GM20000 (cell line): ENCODE results near the gene GPR87.

Experiments used
- DNase-seq: peaks from one replicate; pipeline ENCODE4 v3.0.0; 2012; ENCODE audit warnings: low spot score
- TF ChIP-seq, protein P1 (sequence below): IDR thresholded peaks from 2 replicates; pipeline ENCODE4 v1.5.1; 2012; ENCODE audit warnings: mild to moderate bottlenecking, control low read depth; ENCODE audit errors: extremely low read depth, missing control alignments

GPR87 gene

DNA sequence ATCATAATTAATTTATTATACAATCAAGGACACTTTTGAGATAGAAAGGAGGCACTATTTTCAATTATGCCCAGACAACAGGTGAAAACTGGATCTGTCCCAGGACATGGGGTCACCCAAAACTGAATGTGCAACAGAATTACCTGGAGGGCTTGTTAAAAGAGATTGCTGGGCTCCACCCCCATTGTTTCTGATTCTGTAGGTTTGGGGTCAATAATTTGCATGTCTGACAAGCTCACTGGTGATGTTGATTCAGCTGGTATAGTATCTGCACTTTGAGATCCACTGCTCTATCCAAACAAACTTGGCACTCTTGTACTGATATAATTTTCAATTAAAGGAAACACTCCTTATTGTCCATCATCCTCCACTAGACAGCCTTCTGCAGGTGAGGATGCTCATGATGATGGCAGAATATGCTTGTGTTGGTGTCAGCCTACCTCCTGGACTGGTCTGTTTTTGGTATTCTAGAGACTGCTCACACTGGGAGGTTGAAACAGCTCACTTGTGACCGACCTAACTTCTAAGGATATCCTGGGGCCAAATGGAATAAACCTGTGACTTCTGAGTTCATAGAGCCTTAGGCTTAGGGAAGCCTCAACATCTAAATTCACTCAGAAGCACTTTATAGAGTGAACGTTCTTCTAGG, 40.5 kb downstream of the GPR87 start:
- TF ChIP-seq, protein P1, sequence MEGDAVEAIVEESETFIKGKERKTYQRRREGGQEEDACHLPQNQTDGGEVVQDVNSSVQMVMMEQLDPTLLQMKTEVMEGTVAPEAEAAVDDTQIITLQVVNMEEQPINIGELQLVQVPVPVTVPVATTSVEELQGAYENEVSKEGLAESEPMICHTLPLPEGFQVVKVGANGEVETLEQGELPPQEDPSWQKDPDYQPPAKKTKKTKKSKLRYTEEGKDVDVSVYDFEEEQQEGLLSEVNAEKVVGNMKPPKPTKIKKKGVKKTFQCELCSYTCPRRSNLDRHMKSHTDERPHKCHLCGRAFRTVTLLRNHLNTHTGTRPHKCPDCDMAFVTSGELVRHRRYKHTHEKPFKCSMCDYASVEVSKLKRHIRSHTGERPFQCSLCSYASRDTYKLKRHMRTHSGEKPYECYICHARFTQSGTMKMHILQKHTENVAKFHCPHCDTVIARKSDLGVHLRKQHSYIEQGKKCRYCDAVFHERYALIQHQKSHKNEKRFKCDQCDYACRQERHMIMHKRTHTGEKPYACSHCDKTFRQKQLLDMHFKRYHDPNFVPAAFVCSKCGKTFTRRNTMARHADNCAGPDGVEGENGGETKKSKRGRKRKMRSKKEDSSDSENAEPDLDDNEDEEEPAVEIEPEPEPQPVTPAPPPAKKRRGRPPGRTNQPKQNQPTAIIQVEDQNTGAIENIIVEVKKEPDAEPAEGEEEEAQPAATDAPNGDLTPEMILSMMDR: no peak

DNA sequence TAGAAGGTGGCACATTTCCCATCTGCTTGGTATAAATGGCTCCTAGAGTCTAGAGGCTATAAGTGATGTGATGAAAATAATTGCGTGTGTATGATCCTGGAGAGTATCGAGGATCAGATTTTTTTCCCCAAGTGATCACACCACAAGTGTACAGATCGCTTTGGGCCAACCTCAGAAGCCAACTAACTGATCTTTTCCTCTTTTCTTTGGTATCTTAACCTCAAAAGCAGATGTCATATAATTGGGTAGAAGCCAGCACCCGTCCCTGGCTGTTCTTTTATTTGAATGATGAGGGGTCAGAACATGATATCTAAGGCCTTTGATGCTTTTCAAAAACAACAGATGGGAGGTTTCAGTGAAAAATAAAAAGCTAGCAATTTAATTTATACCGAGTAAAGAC, 41.5 kb downstream of the GPR87 start:
- TF ChIP-seq, protein P1: no peak
- no peak for DNase-seq

More for the DNA sequence above, 40.5 kb downstream of the GPR87 start:
- DNase-seq: no peak

DNA sequence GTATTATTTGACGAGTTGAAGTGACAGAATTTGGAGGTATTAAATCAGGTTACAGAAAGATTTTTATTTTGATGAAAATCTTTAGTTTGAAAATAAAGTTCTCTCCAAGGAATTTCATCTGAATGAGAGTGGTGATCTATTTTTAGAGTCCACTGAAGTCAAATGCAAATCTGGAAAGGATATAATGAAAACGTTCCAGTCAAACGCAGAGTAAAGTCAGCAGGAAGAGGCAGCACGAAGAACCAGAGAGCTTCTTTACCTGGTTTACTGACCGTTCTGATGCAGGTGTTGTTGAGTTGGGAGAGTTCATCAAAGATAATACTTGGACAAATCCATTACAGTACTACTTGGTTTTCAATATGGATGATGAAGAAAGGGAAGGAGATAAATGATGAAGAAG, 47.0 kb downstream of the GPR87 start:
- TF ChIP-seq, protein P1: no peak
- DNase-seq: no peak

DNA sequence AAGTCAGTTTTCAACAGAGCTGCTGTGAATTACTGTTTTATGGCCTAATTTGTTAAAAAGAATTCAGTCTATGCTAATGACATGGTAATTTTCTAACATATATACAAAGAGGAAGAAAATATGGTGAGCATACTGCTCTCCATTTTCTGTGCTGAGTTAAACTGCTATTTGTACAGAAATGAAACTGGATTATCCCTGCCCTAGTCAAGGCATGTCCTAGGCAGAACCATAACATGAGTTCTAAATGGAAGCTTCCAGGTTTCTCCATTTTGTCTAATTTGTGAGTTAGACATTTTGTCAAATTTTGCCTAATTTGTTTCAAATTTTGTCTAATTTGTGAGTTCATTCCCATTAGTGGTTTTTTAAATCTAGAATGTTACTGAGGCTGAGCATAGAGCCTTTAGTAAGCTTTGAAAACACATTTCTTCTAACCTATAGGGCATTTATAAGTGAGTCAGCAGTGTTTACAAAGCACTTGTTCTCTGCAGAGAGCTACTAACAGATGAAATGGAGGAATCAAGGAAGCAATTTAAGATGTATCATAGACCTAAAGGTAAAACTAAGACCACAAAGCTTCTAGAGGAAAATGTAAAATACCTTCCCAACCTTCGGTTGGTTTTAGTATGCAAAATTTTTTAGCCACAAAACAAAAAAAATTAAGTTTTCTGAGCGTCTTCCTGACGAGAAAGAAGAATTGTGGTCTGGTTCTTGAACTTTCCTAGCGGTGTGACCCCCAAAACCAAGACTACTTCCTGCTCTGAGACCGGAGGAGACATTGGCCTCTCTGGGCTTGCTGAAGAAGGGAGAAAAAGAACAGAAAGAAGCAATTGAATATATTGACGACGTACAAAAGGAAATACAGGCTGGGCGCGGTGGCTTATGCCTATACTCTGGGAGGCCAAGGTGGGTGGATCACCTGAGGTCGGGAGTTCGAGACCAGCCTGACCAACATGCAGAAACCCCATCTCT, 48.1 kb downstream of the GPR87 start:
- peak; percentile 7 for DNase-seq
- TF ChIP-seq, protein P1: no peak

DNA sequence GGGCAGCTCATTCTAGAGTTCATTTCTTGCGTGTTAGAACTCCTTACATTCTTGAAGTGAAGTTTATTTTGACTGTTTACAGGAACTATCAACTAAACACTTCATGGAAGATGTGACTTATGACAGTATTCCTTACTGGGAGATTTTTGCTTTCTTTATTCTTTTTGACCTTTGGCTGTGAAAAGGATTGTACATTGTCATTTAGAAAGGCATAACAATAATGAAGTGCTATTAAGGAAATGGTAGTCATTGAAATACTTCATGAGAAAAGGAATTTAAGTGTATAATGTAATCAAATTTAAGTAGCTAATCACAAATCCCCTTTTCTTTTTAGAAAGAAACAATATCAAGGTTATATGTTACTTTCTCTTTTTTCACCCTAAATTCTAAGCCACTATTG, 49.6 kb downstream of the GPR87 start:
- TF ChIP-seq, protein P1: no peak
- no peak for DNase-seq

DNA sequence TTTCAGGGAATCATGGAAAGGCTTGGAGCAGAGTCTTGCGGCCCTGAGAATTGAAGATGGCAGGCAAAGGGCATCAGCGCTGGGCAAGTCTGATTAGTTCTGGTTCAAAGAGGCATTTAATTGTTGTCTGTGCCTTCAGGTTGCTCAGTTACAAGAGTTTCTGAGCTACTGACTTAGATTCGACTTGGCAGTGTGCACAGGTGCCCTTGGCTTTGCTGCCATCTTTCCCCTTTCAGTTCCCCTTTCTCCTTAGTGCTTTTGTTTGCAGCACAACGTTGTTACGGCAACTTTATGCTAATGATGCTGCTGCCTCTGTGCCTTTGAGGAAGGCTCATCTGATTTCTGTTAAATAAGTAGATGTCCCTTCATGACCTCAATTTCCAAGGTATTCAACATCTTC, 50.8 kb downstream of the GPR87 start:
- DNase-seq: peak; percentile 26
- TF ChIP-seq, protein P1: no peak

DNA sequence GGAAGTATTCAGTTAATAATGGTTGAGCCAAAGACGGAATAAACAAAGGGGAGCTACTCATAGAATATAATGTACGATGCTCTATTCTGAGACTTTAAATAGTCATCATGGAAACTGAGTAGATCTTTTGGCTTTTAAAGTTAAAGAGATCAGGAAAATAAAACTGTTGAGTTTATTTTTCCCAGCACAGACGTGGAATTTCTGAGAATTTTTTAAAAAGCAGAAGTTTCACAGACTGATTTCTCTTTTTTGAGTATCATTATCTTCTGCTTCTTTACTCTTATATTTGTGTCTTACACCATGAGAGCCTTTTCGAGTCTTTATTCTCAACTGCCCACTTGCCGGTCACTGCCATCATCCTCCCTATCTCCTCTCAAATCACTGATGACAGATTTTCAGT, 51.5 kb downstream of the GPR87 start:
- no peak for DNase-seq
- TF ChIP-seq, protein P1: no peak
